Limb (tissue), 2 donors: ENCODE data around the gene SCRN2.

Experiments used
- DNase-seq, 2 donors: peaks; one replicate each; pipeline ENCODE4 v3.0.0-alpha.2; 2016; ENCODE audit errors: extremely low spot score in 2 of 2

SCRN2 gene

GRCh38 chr17:47806913-47807255, 34.2 kb downstream of the SCRN2 start:
- DNase-seq = no peak

GRCh38 chr17:47806026-47806912, 34.8 kb downstream of the SCRN2 start:
- DNase-seq = no peak

DNA sequence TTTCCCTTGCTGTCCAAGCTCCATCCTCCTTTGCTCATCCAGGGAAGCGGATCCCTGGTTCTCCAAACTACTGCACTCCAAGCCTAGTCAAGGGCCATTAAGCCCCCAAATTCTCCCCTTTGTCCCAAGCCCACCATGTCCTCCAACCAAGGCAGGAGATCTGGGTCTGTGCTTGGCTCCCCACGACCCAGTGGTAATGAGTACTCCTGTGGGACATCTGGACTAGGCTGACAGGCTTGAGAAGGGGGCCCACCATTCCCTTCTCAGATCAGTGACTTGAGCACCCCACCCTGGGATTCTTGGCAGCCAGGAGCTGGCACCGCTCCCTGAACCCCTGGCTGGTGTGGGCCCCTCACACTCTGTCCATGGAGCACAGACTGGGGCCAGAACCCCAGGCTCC, 36.6 kb downstream of the SCRN2 start:
- DNase-seq = no peak

DNA sequence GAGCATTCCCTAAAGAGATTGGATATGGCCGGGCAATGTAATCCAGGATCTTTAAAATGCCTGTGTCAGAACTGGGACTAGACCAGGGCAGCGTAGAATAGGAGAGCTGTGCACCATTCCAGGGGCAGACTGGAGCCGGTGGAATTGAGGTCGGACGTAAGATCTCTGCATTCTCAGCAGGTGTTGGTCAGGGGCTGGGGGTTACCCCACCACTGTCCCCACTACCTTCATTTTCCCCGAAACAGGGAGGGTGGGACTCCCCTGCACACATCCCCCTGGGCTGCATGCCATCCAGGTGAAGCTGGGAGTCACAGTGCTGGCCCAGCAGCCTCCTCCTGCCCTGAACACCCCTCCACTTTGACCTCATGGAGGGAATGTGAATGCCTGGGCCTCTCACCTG, 37.3 kb downstream of the SCRN2 start:
- DNase-seq = no peak

DNA sequence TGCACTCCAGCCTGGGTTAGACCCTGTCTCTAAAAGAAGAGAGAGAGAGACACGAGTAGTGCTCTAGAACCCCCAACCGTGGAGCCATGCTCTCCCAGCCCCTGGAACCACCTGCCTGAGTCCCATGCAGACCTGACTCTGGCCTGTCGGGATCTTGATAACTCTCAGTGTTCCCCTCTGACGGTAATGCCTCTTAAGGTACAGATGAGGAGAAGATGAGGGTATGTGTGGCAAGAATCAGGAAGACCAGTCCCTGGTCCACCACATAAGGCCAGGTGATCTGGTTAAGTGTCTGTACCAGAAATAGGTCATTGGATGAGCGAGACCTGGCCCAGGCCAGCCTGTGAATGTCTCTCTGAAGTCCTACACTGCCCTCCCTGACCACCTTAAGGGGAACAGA, 37.9 kb downstream of the SCRN2 start:
- no peak for DNase-seq

DNA sequence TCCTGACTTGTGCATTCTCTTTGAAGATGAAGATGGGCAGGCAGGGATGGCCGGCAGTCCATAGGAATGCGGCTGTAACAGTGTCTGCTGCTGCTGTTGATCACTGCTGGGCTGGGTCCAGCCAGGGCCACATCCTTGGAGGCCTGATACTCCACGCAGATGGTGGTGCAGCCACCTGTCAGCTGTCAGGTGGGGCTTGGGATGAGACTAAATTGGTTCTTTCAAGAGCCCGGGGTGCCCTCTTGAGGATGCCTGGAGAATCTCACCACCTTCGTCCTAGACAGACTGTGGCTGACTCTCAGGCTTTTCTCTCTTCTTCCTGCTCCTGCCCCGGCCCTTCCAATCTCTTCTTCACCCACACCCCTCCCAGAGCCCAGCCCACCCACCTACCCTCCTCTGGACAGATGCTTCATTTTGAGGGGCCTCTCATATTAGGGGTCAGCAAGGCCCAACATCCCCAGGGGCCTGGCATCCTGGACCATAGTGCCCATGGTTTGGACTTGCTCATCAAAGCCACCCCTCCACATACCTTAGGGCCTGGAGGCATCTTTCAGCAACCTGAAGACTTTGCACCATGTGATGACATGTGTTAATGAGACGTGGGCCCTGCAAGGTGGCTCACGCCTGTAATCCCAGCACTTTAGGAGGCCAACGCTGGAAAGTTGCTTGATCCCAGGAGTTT, 38.6 kb downstream of the SCRN2 start:
- peak; percentile 6 to 57 for DNase-seq

- no peak for DNase-seq
Observed at GRCh38 chr17:47801906-47802305, 39.2 kb downstream of the SCRN2 start.

DNA sequence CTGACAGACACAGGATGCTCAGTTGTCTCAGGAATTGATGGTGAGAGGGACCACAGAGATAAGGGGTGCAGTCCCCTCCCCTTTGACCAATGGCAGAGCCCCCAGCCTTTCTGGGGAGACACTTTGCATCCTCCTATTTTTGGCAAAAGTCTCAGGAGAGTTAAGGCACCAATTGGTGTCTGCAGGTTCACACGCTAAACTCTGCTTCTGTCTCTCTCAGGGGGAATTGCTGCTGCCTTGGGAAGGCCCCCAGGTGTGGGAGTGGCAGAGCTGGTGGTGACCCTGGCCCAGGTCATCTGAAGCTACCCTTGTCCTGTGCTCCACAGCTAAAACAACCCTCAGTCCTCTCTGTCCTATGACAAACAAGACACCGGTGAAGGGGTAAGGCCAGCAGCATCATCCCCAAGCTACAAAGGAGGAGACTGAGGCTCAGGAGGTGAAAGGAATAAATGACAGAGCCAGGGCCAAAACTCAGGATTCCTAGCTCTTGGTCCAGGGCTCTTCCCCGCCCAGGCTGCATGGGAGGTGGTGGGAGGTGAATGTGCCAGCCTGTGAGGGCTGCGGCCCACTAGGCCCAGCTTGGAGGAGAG, 39.8 kb downstream of the SCRN2 start:
- DNase-seq = no peak

- no peak for DNase-seq
Observed at GRCh38 chr17:47800686-47801085, 40.4 kb downstream of the SCRN2 start.

- DNase-seq = no peak
Observed at GRCh38 chr17:47797797-47798196, 43.3 kb downstream of the SCRN2 start.

- DNase-seq = no peak
Observed at GRCh38 chr17:47792979-47793378, 48.1 kb downstream of the SCRN2 start.

DNA sequence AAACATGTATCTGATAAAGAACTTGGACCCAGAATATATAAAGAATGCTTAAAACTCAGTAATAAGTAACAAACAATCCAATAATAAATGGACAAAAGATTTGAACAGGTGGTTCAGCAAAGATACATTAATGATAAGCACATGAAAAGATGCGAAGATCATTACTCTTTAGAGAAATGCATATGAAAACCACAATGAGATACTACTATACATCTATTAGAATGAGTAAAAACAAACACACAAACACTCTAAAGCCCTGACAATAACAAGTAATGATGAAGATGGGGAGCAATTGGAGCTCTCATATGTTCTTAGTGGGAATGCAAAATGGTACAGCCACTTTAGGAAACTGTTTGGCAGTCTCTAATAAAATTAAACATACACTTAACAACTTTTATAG, 48.6 kb downstream of the SCRN2 start:
- DNase-seq = no peak

DNA sequence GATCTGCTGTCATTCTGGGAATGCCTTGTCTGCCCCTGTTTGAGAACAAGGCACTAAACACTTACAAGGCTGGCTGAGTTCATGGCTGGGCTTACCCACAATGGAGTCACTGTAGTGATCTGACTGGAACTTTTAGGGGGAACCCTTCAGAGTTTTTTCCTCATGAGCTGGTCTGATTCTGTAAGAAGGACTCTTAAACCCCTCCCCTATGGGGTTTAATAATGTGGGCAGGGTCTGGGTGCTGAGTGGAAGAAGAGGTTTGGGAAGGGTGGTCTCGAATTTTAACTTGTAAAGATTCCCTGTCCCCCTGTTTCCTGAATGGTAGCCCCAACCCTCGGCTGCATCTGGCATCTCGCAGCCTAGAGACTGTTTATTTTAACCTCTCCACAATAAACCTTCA, 50.0 kb downstream of the SCRN2 start:
- no peak for DNase-seq

DNA sequence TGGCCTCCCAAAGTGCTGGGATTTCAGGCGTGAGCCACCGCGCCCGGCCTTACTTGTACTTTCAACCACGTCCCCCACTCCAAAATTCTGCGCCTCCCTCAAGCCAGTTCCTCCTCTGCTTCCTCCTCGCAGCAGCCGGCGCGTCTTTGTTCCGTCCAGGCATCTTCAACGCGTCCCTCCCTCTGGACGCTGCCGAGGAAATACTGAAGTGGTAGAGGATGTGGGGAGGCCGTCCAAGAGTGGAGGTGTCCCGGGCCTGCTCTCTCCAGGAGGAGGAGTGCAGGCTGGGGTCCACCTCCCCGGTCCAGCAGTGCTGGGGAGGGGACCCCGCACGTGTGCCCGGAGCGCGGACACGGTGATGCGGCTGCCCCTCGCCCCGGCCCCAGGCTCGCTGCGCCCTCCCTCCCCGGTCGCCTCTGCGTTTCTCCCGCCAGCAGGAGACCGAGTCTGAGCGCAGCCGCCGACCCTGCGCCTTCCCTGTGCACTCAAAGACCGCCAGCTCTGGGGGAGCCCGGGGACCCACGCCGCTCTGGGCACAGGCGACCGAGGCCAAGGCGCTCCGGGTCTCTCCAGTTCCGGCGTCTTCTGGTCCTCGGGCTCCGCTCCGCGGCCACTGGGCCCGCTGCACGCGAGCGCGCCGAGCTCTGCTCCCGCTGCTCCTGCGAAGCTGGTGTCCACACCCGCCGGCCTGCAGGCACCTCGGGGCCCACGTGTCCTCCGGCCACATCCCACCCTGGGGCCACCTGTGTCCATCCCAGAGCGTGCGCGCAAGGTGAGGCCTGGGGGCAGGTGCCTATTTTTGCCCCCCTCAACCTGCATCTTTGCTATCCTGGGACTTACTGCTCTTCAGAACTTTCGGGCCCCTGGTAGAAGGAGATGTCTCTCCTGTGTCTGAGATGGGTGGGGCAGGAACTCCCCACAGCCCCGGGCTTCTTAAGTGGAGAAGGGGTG, 51.2 kb downstream of the SCRN2 start:
- peak; percentile 1 to 64 for DNase-seq
